K562 (cell line): Measurements from ENCODE around the gene H2BK1. TPM values are rescaled to one million over a fixed set of nuclear protein-coding genes. Genes with fewer than 3 reads are reported as not detected.

Experiments
- ATAC-seq: fragments of 200-7000 bp; cut with Tn5 transposase; 3 replicates; pipeline ENCODE4 v1.9.1; 2020; ENCODE audit warnings: moderate library complexity
- BruUV-seq: library from RNA; stranded (reverse); fragments of 400-500 nt; replicated peaks from 2 replicates; lab custom pipeline; 2021; lab: Mats Ljungman, UMichigan
- CTCF ChIA-PET: fragments of 300-600 bp; formaldehyde crosslinking; extraction: SDS; loops from one replicate; lab custom pipeline; 2021; ENCODE audit warnings: low intra/inter-chr PET ratio; lab: Yijun Ruan, JAX
- POLR2A ChIA-PET: fragments of 300-600, 350-650 bp; sonication (Branson Sonifier 250); formaldehyde crosslinking; extraction: SDS; loops from one replicate; lab custom pipeline; 2021; ENCODE audit warnings: antibody characterized with exemption, inconsistent platforms; lab: Yijun Ruan, JAX
- DNase-seq, 4 experiments: peaks; one replicate each; pipeline versions ENCODE4 v3.0.0 to v3.0.0-alpha.2; 2011 to 2018; ENCODE audit warnings: low spot score in 3 of 4, mixed read lengths in 3 of 4; ENCODE audit errors: extremely low read depth in 1 of 4
- FAIRE-seq: peaks from 2 replicates; lab custom pipeline; 2011; peaks lifted over from hg19 to GRCh38; lab: Jason Lieb, UNC
- H2AFZ ChIP-seq: 2 replicates; pipeline ENCODE4 v1.6.0; 2011; ENCODE audit warnings: low read depth, low read length, control low read depth, inconsistent platforms
- H3K27ac ChIP-seq: fragments of 200-600 bp; 3 replicates; pipeline ENCODE4 v1.8.0; 2011; ENCODE audit warnings: low read depth, mild to moderate bottlenecking, control low read depth, inconsistent platforms, low read length, moderate library complexity, mixed read lengths; ENCODE audit errors: extremely low read depth
- H3K27me3 ChIP-seq, 2 experiments: fragments of 300-600 bp in 1 of 2; 2 replicates in 1 of 2; 3 replicates in 1 of 2; pipeline versions ENCODE4 v1.6.0 to v1.8.0; 2011; ENCODE audit warnings: inconsistent platforms in 2 of 2, low read length in 2 of 2, mild to moderate bottlenecking in 1 of 2, mixed read lengths in 1 of 2, moderate library complexity in 1 of 2; ENCODE audit not compliant: control insufficient read depth in 2 of 2, insufficient read depth in 2 of 2
- H3K36me3 ChIP-seq: fragments of 300-600 bp; 3 replicates; pipeline ENCODE4 v1.8.0; 2011; ENCODE audit warnings: mild to moderate bottlenecking, low read length, inconsistent platforms; ENCODE audit not compliant: control insufficient read depth, insufficient read depth
- H3K4me1 ChIP-seq, 2 experiments: fragments of 200-600 bp in 1 of 2; replicated peaks in 1 of 2; 2 replicates in 1 of 2; 3 replicates in 1 of 2; pipeline versions ENCODE4 v1.5.1 to v1.8.0; 2011; ENCODE audit warnings: inconsistent platforms in 2 of 2, low read length in 2 of 2, mild to moderate bottlenecking in 1 of 2, mixed read lengths in 1 of 2, moderate library complexity in 1 of 2; ENCODE audit not compliant: control insufficient read depth in 2 of 2, insufficient read depth in 2 of 2
- H3K4me2 ChIP-seq: 2 replicates; pipeline ENCODE4 v1.6.1; 2011; ENCODE audit warnings: low read length, control low read depth, inconsistent platforms, mixed read lengths; ENCODE audit not compliant: insufficient read depth
- H3K4me3 ChIP-seq: fragments of 200-600 bp; sonication (generic), shearing (Covaris generic); 2 replicates; pipeline ENCODE4 v1.5.1; 2016; ENCODE audit warnings: control low read depth, inconsistent platforms
- H3K79me2 ChIP-seq: fragments of 200-600 bp; 3 replicates; pipeline ENCODE4 v1.8.0; 2011; ENCODE audit warnings: low read length, inconsistent platforms; ENCODE audit not compliant: control insufficient read depth, insufficient read depth
- H3K9ac ChIP-seq, 2 experiments: 2 replicates each; pipeline versions ENCODE4 v1.6.0 to v1.6.1; 2011; ENCODE audit warnings: low read depth in 2 of 2, low read length in 2 of 2, control low read depth in 1 of 2, inconsistent platforms in 1 of 2, mild to moderate bottlenecking in 1 of 2, mixed read lengths in 1 of 2; ENCODE audit not compliant: insufficient read depth in 1 of 2
- H3K9me1 ChIP-seq: one replicate; pipeline ENCODE4 v1.6.0; 2011; ENCODE audit warnings: inconsistent platforms, mild to moderate bottlenecking, low read length, moderate library complexity; ENCODE audit not compliant: control insufficient read depth, insufficient read depth
- H3K9me3 ChIP-seq: replicated peaks from 2 replicates; pipeline ENCODE4 v1.5.1; 2011; ENCODE audit warnings: low read depth, low read length, inconsistent platforms; ENCODE audit not compliant: control insufficient read depth, insufficient read depth
- H4K20me1 ChIP-seq: replicated peaks from 2 replicates; pipeline ENCODE4 v1.6.1; 2011; ENCODE audit warnings: low read length, inconsistent platforms, mixed read lengths; ENCODE audit not compliant: control insufficient read depth, insufficient read depth
- FOXJ3 ChIP-seq: sonication (generic); formaldehyde crosslinking; IDR thresholded peaks from 2 replicates; pipeline ENCODE4 v1.4.0; 2020; ENCODE audit warnings: mild to moderate bottlenecking, missing genetic modification reagents
- MIER1 ChIP-seq: fragments of 450-650 bp; IDR thresholded peaks from 2 replicates; pipeline ENCODE4 v1.6.1; 2016; ENCODE audit warnings: antibody characterized with exemption, mild to moderate bottlenecking, low read depth
- MXD1 ChIP-seq: fragments of 250-450 bp; sonication (Bioruptor Pico); IDR thresholded peaks from 2 replicates; pipeline ENCODE4 v1.8.0; 2021; ENCODE audit warnings: borderline replicate concordance, mild to moderate bottlenecking, moderate library complexity; ENCODE audit not compliant: poor library complexity, severe bottlenecking
- NCOA2 ChIP-seq, 2 experiments: fragments of 450-650 bp; IDR thresholded peaks; 2 replicates each; pipeline ENCODE4 v1.6.1; 2018; ENCODE audit warnings: mild to moderate bottlenecking in 2 of 2, moderate library complexity in 1 of 2; ENCODE audit not compliant: partially characterized antibody in 2 of 2
- POLR2B ChIP-seq: fragments of 450-650 bp; IDR thresholded peaks from 2 replicates; pipeline ENCODE4 v1.6.1; 2018; ENCODE audit warnings: low read depth; ENCODE audit not compliant: partially characterized antibody
- WGBS: fragments of 100-300 bp; shearing (Covaris generic); methylation state at CpG from one replicate; pipeline ENCODE4 v1.1.6; 2016; ENCODE audit warnings: low coverage, mixed read lengths; ENCODE audit not compliant: insufficient coverage; ENCODE audit errors: missing lambda C conversion rate; 5-methylcytosine and 5-hydroxymethylcytosine counted together
- in situ Hi-C: fragments of 300-500 bp; cut with MboI; formaldehyde crosslinking; loops from 4 replicates; pipeline ENCODE4 v1.15.0; 2018; ENCODE audit warnings: inconsistent platforms, mixed read lengths
- intact Hi-C: fragments of 100-400 bp; cut with micrococcal nuclease; formaldehyde crosslinking; loops from 2 replicates; pipeline ENCODE4 v1.14.2; 2022
- polyA plus RNA-seq, 8 experiments: library from polyadenylated mRNA; depleted of rRNA in 4 of 8; stranded (reverse) in 5 of 8; unstranded in 3 of 8; fragments of >200 nt; fragmentation: Nextera tagmentation in 2 of 8; fragmentation: Illumina TruSeq in 1 of 8; extraction: Ambion mirVana in 2 of 8; extraction: Trizol in 1 of 8; gene quantifications; 2 replicates each; pipeline versions ENCODE4 v1.2.1 to v1.2.3, GENCODE V29; 2011 to 2014; ENCODE audit warnings: inconsistent platforms in 1 of 8, missing spikeins in 1 of 8
- total RNA-seq, 7 experiments: library from RNA; depleted of rRNA in 6 of 7; stranded (reverse); fragments of >200 nt in 6 of 7; fragmentation: Illumina TruSeq in 2 of 7; extraction: Trizol in 2 of 7; gene quantifications; 2 replicates each; pipeline versions ENCODE4 v1.2.1 to v1.2.3, GENCODE V29; 2011 to 2021; ENCODE audit warnings: low replicate concordance in 1 of 7

H2BK1 gene
- total and polyA plus RNA-seq, 9 of the 15 experiments (the other 6 are each of a cell fraction or from before 2014, with no cell fraction given) = not detected

- no peak for TF ChIP-seq FOXJ3 (CRISPR knock-in tag)
- no peak for TF ChIP-seq MIER1
- ATAC-seq (no peak), FAIRE-seq (no peak), DNase-seq (no peak)
- peaks cover 26% of the 10 kb centered on the region for H4K20me1 ChIP-seq
- intact Hi-C loops = no loop called here
- H3K79me2 ChIP-seq = no peaks in the 10 kb centered on the region
- peaks cover 5 to 22% of the 10 kb centered on the region in 2 experiments; a peak in 4 of 5 replicates for H3K4me1 ChIP-seq
- WGBS = 0% methylated on average over 7 of the region's 7 CpGs
- H2AFZ ChIP-seq = no peak overlapping the region
- H3K36me3 ChIP-seq = no peaks in the 10 kb centered on the region
- H3K9me1 ChIP-seq = no peaks in the 10 kb centered on the region
- POLR2A ChIA-PET = interaction anchor here (0.6 to 1.7 kb wide), 5 partner anchors 9 to 39 kb away, joined by 3 to 6 read pairs (median 3); no protein-coding TSS in a partner anchor
- peaks cover 66 to 91% of the 10 kb centered on the region in 2 experiments for H3K27me3 ChIP-seq
- no TSS peak for BruUV-seq
- no peak overlapping the region for H3K9ac ChIP-seq
- in situ Hi-C loops = no loop called here
- no peak overlapping the region for H3K4me3 ChIP-seq
- CTCF ChIA-PET = no interaction called here
- no peaks in the 10 kb centered on the region; the same call in 1 of the 2 replicates for H3K9me3 ChIP-seq
- H3K27ac ChIP-seq = no peak overlapping the region
- no peak overlapping the region for H3K4me2 ChIP-seq
Measured at GRCh38 chr7:151255390-151255789, 45.1 kb upstream of the H2BK1 start.

- Histone ChIP-seq H3K4me1 (peaks cover 5 to 24% of the 10 kb centered on the region in 2 experiments; a peak in 4 of 5 replicates), H3K9me1 (no peaks in the 10 kb centered on the region), H3K9me3 (no peaks in the 10 kb centered on the region; the same call in 1 of the 2 replicates), H3K9ac (no peak overlapping the region), H3K36me3 (no peaks in the 10 kb centered on the region), H2AFZ (no peak overlapping the region), H3K27me3 (peaks cover 66 to 91% of the 10 kb centered on the region in 2 experiments), H3K4me3 (no peak overlapping the region), H4K20me1 (peaks cover 26% of the 10 kb centered on the region), H3K79me2 (no peaks in the 10 kb centered on the region), H3K27ac (no peak overlapping the region), H3K4me2 (no peak overlapping the region)
- DNase-seq (no peak), ATAC-seq (no peak), FAIRE-seq (no peak)
- in situ Hi-C loops = no loop called here
- TF ChIP-seq MXD1 (CRISPR knock-in tag) (no peak), POLR2B (no peak), NCOA2 (IDR thresholded peaks at IDR 0.05; ENCODE audit: partially characterized antibody in 2 of 2) (no peak)
- CTCF ChIA-PET = no interaction called here
- BruUV-seq = no TSS peak
- POLR2A ChIA-PET = interaction anchor here (0.6 to 1.2 kb wide), 2 partner anchors 15 to 18 kb away, joined by 3 to 4 read pairs; no protein-coding TSS in a partner anchor
- 2% methylated on average over 11 of the region's 11 CpGs for WGBS
- intact Hi-C loops = no loop called here
Measured at GRCh38 chr7:151254851-151255250, 44.6 kb upstream of the H2BK1 start.
